Globus pallidus (tissue), 1 donor: ENCODE data around the gene KCNV2.
"Not testable (repeated sequence)": the region's sequence is repeated elsewhere in the genome, so short reads cannot be mapped to it uniquely, and the experiment has no call there.

Source experiments
- DNase-seq: peaks from one replicate; pipeline ENCODE4 v3.0.0-alpha.2; 2015; ENCODE audit warnings: low spot score

The KCNV2 gene

GRCh38 chr9:2717385-2717784 is at the start of gene KCNV2:
Gene KCNV2 (plus strand): TSS chr9:2717510. CDS start chr9:2717740, 230 bp downstream.
- no peak for DNase-seq

GRCh38 chr9:2673161-2673560 is 44.1 kb upstream of the KCNV2 start:
- no peak for DNase-seq

GRCh38 chr9:2674141-2674824 is 43.0 kb upstream of the KCNV2 start:
- no peak for DNase-seq

- no peak for DNase-seq
These were observed 41.5 kb upstream of the KCNV2 start for GRCh38 chr9:2675834-2676233.

- DNase-seq: no peak
These were observed 40.8 kb upstream of the KCNV2 start for GRCh38 chr9:2676466-2676865.

GRCh38 chr9:2677915-2678889 is 39.1 kb upstream of the KCNV2 start:
- no peak for DNase-seq

- DNase-seq: no peak
These were observed 38.3 kb upstream of the KCNV2 start for GRCh38 chr9:2679011-2679410.

GRCh38 chr9:2681981-2682380 is 35.3 kb upstream of the KCNV2 start:
- DNase-seq: no peak

GRCh38 chr9:2686911-2687310 is 30.4 kb upstream of the KCNV2 start:
- DNase-seq: no peak

GRCh38 chr9:2688636-2689035 is 28.7 kb upstream of the KCNV2 start:
- no peak for DNase-seq

GRCh38 chr9:2691212-2691611 is 26.1 kb upstream of the KCNV2 start:
- DNase-seq: no peak

GRCh38 chr9:2691626-2692025 is 25.7 kb upstream of the KCNV2 start:
- DNase-seq: no peak

- no peak for DNase-seq
These were observed 24.3 kb upstream of the KCNV2 start for GRCh38 chr9:2693056-2693455.

GRCh38 chr9:2697492-2697891 is 19.8 kb upstream of the KCNV2 start:
- no peak for DNase-seq

- DNase-seq: no peak
These were observed 16.9 kb upstream of the KCNV2 start for GRCh38 chr9:2700398-2700797.

GRCh38 chr9:2700909-2701550 is 16.3 kb upstream of the KCNV2 start:
- DNase-seq: no peak

GRCh38 chr9:2704504-2704903 is 12.8 kb upstream of the KCNV2 start:
- no peak for DNase-seq

- not testable (repeated sequence) for DNase-seq
These were observed 10.1 kb upstream of the KCNV2 start for GRCh38 chr9:2707256-2707655.

- DNase-seq: no peak
These were observed 7.6 kb upstream of the KCNV2 start for GRCh38 chr9:2709645-2710101.

GRCh38 chr9:2711716-2712115 is 5.6 kb upstream of the KCNV2 start:
- no peak for DNase-seq

- no peak for DNase-seq
These were observed 839 bp downstream of the KCNV2 start for GRCh38 chr9:2718001-2718697.

- DNase-seq: no peak
These were observed 1.4 kb downstream of the KCNV2 start for GRCh38 chr9:2718698-2719033.
